Activated T-cell treated with anti-CD3 and anti-CD28 coated beads for 1 hour (primary cell): ENCODE measurements around the gene RPS6KB1.
"Not testable (repeated sequence)": the region's sequence is repeated elsewhere in the genome, so short reads cannot be mapped to it uniquely, and the experiment has no call there.

Experiments used
- DNase-seq: peaks from one replicate; pipeline ENCODE4 v3.0.0-alpha.2; 2020; ENCODE audit warnings: low read depth

RPS6KB1 gene

DNA sequence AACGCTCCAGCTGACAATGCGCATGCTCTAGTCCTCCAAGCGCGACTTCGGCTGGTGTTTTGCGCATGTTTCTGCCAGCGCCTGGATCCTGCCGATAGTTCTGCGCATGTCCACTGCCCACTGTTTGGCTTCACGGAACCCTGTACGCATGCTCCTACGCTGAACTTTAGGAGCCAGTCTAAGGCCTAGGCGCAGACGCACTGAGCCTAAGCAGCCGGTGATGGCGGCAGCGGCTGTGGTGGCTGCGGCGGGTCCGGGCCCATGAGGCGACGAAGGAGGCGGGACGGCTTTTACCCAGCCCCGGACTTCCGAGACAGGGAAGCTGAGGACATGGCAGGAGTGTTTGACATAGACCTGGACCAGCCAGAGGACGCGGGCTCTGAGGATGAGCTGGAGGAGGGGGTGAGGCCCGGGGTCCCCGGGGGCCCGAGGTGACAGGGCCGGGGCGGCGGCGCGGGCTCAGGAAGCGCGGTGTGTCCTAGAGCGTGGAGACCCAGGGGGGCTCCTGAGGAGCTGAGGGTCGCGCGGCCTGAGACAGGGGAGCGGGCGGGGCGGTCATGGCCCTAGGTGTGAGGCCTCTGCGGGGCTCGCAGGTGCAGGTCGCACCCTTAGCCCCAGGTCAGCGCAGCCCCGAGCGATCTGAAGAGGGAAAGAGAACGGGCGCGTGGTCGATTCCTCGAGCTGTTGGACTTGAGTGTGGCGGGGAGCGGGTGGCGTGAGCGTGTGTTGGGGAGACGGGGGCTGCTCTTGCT is at the start of gene RPS6KB1, which contains the start of gene TUBD1:
Gene RPS6KB1 (plus strand): TSS at position 198 of the 752 bp plus-strand sequence. CDS start 64 bp downstream, at position 262.
Gene TUBD1 (minus strand): TSS at position 20 of the 752 bp plus-strand sequence. CDS start 1,941 bp downstream, outside the sequence.
- peak; percentile 92 for DNase-seq

DNA sequence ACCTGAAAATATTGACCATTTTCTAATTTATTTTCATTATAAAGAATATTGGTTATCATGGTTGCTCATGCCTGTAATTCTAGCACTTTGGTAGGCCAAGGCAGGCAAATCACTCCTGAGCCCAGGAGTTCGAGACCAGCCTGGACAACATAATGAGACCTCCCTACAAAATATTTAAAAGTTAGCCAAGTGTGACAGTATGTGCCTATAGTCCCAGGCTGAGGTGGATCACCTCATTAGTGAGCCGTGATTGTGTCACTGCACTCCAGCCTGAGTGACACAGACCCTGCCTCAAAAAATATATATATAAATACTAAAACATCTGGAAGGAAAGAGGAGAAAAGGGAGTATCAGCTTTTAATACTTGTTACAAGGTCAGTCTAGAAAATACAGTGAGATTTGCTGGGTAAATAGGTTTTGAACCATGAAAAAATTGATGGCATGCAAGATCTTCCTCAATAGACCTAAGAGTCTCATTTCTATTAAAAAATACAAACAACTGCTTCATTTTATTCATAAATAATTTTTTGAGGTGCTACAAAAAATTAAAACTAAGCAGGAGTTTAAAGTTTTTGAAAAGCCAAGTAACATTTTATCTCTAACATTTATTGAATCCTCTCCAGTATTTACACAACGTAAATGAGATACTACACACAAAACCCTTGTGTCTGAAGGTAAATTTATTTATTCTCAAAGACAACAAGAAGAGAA is 47.9 kb upstream of the RPS6KB1 start:
- no peak for DNase-seq

GRCh38 chr17:59845595-59846393 is 47.1 kb upstream of the RPS6KB1 start:
- no peak for DNase-seq

DNA sequence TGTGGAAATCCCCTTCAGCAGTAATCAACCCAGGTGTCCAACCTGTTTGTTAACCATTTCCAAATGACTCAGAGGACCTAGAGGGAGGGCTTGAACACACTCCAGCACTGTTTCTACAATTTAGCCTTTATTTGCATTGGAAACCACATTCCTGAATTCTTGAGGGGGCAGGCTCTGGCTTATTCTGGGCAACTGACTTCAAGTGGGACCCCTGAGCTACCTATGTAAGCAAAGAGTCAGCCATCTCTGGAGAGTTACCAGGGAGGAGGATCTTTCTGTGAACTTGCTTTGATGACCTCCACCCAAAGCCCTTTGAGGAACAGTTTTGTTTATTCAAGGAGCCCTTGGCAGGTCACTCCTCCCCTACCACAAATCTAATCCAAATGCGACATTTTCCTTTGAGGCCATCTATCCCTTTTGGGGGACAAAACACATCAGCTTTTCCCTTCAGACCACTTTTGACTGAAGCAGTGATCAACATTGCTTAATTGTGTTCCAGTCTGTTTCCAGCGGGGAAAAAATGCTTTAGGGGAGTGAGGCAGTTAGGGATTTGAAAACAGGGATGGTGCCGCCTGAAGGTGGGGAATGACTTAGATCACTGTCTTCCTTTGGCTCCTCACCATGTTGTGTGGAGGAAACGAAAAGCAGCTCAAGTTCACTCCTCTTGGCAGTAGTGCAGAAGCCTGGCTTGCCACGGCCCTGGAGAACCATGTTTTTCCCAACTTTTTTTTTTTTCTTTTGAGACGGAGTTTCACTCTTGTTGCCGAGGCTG is 46.3 kb upstream of the RPS6KB1 start:
- DNase-seq: no peak

GRCh38 chr17:59848385-59848668 is 44.6 kb upstream of the RPS6KB1 start:
- DNase-seq: no peak

- DNase-seq: no peak
Measured at GRCh38 chr17:59848778-59849177, 44.1 kb upstream of the RPS6KB1 start.

DNA sequence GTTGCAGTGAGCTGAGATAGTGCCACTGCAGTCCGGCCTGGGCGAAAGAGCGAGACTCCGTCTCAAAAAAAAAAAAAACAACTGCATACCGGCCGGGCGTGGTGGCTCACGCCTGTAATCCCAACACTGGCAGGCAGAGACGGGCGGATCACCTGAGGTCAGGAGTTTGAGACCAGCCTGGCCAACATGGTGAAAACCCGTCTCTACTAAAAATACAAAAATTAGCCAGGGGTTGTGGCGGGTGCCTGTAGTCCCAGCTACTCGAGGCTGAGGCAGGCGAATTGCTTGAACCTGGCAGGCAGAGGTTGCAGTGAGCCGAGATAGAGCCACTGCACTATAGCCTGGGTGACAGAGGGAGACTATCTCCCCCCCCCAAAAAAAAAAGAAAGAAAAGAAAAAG is 42.6 kb upstream of the RPS6KB1 start:
- not testable (repeated sequence) for DNase-seq

GRCh38 chr17:59851439-59852375 is 41.2 kb upstream of the RPS6KB1 start:
- no peak for DNase-seq

DNA sequence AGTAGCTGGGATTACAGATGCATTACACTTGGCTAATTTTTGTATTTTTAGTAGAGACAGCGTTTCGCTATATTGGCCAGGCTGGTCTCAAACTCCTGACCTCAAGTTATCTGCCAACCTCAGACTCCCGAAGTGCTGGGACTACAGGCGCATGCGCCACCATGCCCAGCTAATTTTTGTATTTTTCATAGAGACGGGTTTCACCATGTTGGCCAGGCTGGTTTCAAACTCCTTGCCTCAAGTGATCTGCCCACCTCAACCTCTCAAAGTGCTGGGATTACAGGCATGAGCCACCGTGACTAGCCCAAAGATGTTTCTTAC is 40.1 kb upstream of the RPS6KB1 start:
- DNase-seq: not testable (repeated sequence)

GRCh38 chr17:59853168-59853918 is 39.6 kb upstream of the RPS6KB1 start:
- no peak for DNase-seq

GRCh38 chr17:59853919-59854729 is 38.8 kb upstream of the RPS6KB1 start:
- DNase-seq: not testable (repeated sequence)

DNA sequence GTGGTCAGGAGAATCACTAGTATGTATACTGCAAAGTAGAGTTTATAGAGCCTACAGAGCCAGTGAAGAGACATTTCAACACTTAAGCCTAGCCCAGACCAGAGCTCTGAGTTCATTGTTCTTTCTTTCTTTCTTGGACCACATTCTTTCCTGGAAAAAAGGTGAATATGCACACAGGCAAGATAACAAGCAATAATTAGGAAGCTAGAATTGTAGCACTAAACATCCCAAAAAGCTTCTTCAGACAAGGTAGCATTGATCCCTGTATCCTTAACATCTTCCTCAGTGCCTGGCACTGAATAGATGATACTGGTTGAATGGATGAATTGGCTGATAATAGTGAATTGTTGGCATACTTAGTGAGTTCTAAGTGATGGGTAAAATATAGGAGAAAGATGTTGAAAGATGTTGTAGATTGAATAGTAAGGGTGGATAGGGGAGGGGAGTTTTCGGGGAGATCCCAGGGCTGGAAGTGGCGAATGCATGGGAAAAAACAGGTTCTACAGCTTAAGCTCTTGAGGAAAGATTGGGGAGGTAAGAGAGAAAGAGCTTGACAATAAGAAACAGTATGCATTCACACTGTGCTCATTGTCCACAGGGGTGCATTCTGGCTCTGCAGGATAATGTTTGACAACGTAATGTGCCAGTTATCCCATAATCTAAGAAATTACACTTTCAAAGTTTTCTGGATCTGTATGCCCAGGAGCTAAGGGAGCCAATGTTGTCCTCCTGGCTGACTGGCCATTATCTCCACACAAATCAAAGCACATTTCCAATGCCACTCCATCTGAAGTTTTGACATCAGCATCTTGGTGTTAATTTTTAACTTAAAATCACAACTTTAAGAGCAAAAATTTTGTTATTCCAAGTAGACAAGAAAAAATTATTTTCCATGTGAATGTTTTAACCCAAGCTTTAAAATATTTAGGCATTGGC is 35.8 kb upstream of the RPS6KB1 start:
- DNase-seq: no peak

DNA sequence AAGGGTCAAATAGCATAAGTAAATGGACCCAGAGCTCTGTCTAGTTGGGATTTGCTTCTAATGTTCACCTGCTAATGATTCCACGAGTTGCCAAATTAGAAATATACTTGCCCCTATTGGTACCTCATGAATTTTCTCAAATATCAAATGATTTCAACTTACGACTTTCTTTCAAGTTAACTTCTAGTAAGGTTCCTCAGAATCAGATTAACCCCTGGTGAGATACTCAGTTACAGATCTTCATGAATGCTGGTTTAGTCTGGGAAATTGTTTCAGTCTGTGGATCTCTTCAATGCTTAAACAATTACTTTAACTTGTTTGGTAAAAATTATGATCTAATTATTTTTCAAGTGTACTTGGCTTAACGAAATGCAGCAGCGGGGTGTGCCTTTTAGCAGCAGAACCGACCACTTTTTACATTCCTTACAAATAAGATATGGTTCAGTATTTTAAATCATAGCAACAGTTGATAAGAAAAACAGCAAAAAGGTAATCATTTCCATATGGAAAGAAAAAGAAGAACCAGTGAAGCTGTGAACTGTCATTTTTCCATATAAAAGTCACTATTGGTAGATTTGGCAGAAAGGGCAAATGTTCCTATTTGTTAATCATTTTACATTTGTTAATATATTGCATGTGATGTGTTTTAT is 34.6 kb upstream of the RPS6KB1 start:
- no peak for DNase-seq

GRCh38 chr17:59858932-59859331 is 34.0 kb upstream of the RPS6KB1 start:
- no peak for DNase-seq

GRCh38 chr17:59859444-59860025 is 33.4 kb upstream of the RPS6KB1 start:
- no peak for DNase-seq

- no peak for DNase-seq
Measured at GRCh38 chr17:59863616-59864015, 29.3 kb upstream of the RPS6KB1 start.

- DNase-seq: no peak
Measured at GRCh38 chr17:59869941-59870218, 23.0 kb upstream of the RPS6KB1 start.

- DNase-seq: no peak
Measured at GRCh38 chr17:59870482-59870881, 22.4 kb upstream of the RPS6KB1 start.
